Neutrophil (primary cell): ENCODE results near the gene PREX1.

ENCODE experiments used
- H3K27ac ChIP-seq: fragments of 200-600 bp; sonication (generic); 2 replicates; pipeline ENCODE4 v1.5.1; 2016; ENCODE audit warnings: mild to moderate bottlenecking, moderate library complexity
- H3K27me3 ChIP-seq: fragments of 200-600 bp; sonication (generic); 2 replicates; pipeline ENCODE4 v1.6.0; 2016; ENCODE audit warnings: mild to moderate bottlenecking
- H3K36me3 ChIP-seq: fragments of 200-600 bp; sonication (generic); 2 replicates; pipeline ENCODE4 v1.5.1; 2017
- H3K4me1 ChIP-seq, 2 experiments: fragments of 200-600 bp in 1 of 2; sonication (generic) in 1 of 2; 1 replicate in 1 of 2; 2 replicates in 1 of 2; pipeline versions ENCODE4 v1.5.1 to v1.6.1; 2013 to 2016; ENCODE audit warnings: low read depth in 1 of 2, low read length in 1 of 2, mild to moderate bottlenecking in 1 of 2, moderate library complexity in 1 of 2; ENCODE audit not compliant: control insufficient read depth in 1 of 2, insufficient read depth in 1 of 2
- H3K4me3 ChIP-seq, 2 experiments: fragments of 200-600 bp in 1 of 2; sonication (generic) in 1 of 2; 1 replicate in 1 of 2; 2 replicates in 1 of 2; pipeline ENCODE4 v1.5.1; 2013 to 2016; ENCODE audit warnings: low read depth in 1 of 2, low read length in 1 of 2, mild to moderate bottlenecking in 1 of 2, moderate library complexity in 1 of 2
- H3K9me3 ChIP-seq: fragments of 200-600 bp; sonication (generic); 2 replicates; pipeline ENCODE4 v1.5.1; 2016
- CTCF ChIP-seq: fragments of 200-600 bp; sonication (generic); IDR thresholded peaks from 2 replicates; pipeline ENCODE4 v1.5.1; 2016; ENCODE audit warnings: antibody characterized with exemption

The PREX1 gene

DNA sequence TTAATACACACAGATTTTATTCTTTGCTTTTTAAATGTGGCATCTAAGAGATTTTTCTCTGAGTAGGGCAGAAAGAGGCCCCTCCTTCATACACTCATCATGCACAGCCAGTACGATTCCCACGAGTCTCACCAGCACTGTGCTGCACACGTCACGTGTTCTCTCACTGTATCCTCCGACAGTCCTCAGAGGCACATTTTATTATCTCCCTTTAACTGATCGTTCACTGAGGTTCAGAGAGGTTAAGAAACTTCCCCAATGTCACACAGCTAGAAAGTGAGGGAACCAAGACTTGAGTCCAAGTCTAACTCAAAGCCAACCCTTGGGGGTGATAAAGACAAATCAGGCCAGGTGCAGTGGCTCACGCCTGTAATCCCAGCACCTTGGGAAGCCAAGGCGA, 142.5 kb downstream of the PREX1 start:
- peaks cover 100% of the 10 kb centered on the region for H3K36me3 ChIP-seq
- peaks cover 10 to 16% of the 10 kb centered on the region in 2 experiments for H3K4me1 ChIP-seq
- H3K27me3 ChIP-seq = no peaks in the 10 kb centered on the region
- TF ChIP-seq CTCF = no peak
- no peak overlapping the region for H3K4me3 ChIP-seq
- H3K27ac ChIP-seq = no peak overlapping the region
- no peaks in the 10 kb centered on the region for H3K9me3 ChIP-seq

- Histone ChIP-seq H3K4me1 (peaks cover 10 to 16% of the 10 kb centered on the region in 2 experiments), H3K27me3 (no peaks in the 10 kb centered on the region), H3K4me3 (no peak overlapping the region), H3K36me3 (peaks cover 100% of the 10 kb centered on the region), H3K9me3 (no peaks in the 10 kb centered on the region), H3K27ac (peak overlapping the region; percentile 12)
- no peak for TF ChIP-seq CTCF
These were observed 143.2 kb downstream of the PREX1 start for GRCh38 chr20:48684501-48685041.

GRCh38 chr20:48683467-48684175, 144.2 kb downstream of the PREX1 start:
- no peaks in the 10 kb centered on the region for H3K27me3 ChIP-seq
- no peaks in the 10 kb centered on the region for H3K9me3 ChIP-seq
- peaks cover 100% of the 10 kb centered on the region for H3K36me3 ChIP-seq
- TF ChIP-seq CTCF = no peak
- H3K4me1 ChIP-seq = peaks cover 10 to 15% of the 10 kb centered on the region in 2 experiments
- no peak overlapping the region for H3K4me3 ChIP-seq
- peak overlapping the region; percentile 29 for H3K27ac ChIP-seq

DNA sequence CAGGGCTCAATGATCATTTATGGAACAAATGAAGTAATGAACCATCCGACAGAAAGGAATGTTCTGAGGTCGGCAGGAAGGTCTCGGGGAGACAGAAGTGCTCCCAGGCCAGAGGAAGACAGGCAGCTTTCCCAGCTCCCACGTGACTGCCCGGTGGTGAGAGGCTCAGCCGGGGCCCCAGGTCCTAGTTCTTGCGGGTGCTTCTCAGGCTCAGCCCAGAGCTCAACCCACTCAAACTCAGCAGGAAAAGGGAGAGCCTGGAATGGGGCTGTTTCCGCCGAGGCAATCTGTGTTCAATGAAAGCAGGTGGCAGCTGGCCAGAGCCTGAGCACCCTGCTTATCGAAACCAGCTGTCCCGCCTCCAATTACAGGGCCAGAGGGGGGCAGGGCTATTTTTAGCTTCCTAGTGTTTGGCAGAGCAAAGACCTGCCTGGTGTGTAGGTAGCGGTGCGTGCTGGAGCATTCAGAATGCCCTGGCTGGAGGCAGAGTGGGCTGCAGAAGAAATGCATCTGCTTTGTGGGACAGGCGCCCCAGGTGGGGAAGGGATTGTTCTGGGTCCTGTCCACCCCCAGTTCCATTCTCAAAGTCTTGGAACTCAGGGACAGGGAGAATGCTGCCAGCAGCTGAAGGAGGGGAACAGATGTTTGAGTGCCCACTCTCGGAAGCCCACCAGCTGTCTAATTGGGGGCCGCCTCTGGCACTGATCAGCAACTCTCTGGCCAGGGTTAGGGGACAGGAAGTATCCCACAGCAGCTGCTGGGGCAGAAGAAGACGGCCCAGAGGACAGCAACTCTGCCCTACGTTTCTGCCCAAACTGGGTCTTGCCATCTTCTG, 145.1 kb downstream of the PREX1 start:
- TF ChIP-seq CTCF = no peak
- Histone ChIP-seq H3K27ac (peak overlapping the region; percentile 35), H3K4me3 (no peak overlapping the region), H3K4me1 (peaks cover 3 to 8% of the 10 kb centered on the region in 2 experiments), H3K36me3 (peaks cover 100% of the 10 kb centered on the region), H3K27me3 (no peaks in the 10 kb centered on the region), H3K9me3 (no peaks in the 10 kb centered on the region)

DNA sequence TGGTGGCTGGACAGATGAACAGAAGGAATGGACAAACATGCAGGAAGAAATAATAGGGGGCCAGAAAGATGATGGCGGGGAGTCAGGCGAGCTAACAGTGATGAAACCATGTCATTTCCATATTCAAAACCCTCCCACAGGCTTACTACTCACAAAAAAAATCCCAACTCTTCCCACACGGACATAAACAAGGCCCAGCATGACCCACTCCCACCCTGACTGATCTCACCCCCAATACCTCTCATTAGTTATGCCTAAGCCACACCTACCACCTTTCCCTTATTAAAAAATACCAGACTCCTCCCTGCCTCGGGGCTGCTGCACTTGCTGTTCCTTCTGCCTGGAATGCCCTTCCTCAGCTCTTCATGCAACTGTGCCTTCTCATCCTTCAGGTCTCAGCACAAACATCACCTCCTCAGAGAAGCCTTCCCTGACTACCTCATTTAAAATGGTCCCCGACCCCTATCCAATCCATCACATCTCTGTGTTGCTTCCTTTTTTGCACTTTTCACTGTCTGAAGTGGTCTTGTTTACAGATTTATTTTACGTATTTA, 145.8 kb downstream of the PREX1 start:
- Histone ChIP-seq H3K4me3 (no peak overlapping the region), H3K27me3 (no peaks in the 10 kb centered on the region), H3K36me3 (peaks cover 100% of the 10 kb centered on the region), H3K4me1 (no peaks in the 10 kb centered on the region), H3K9me3 (no peaks in the 10 kb centered on the region), H3K27ac (peak overlapping the region; percentile 35)
- no peak for TF ChIP-seq CTCF
